T-helper 9 cell (primary cell): ENCODE results near the gene ARHGAP18.
"Not testable (repeated sequence)": the region's sequence is repeated elsewhere in the genome, so short reads cannot be mapped to it uniquely, and the experiment has no call there.

Experiments
- DNase-seq: peaks from one replicate; pipeline ENCODE4 v3.0.0-alpha.2; 2020

ARHGAP18 gene

DNA sequence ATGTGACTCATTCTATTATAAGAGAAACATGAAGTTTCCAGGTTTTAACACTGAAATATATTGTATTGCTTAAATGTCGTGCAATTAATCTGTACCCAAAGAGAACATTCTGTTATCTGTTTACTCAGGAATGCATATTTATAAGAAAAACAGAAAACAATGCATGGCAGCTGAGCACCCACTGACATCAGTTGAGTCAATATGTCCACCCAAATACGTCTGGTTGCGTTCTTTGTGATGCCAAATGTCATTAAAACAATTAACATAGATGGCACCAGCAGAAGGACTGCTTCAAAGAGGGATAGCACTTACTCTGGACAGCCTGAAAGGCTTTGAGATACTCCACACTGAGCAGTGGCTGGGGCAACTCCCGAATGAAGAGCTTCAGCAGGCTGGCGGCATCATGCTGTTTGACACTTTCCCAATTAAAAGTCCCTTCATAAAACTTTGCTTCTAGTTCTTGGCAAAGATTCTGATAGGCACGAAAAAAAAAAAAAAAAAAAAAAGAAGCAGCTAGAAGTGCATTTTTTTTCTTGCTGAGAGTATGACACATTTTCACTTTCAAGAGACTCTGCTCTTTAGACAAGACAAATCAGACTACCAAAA, 102.3 kb downstream of the ARHGAP18 start:
- no peak for DNase-seq

DNA sequence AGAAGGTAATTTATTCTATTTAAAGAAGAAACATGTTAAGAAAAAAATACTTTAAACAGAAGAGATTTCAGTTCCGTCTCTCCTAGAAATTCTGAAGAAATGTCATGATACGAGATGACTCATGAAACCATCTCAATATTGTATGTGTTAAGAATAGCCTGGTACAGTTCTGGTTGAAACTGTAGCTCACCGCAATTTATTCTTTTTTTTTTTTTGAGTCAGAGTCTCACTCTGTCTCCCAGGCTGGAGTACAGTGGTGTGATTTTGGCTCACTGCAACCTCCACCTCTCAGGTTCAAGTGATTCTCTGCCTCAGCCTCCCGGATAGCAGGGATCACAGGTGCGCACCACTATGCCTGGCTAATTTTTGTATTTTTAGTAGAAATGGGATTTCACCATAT, 103.3 kb downstream of the ARHGAP18 start:
- no peak for DNase-seq

DNA sequence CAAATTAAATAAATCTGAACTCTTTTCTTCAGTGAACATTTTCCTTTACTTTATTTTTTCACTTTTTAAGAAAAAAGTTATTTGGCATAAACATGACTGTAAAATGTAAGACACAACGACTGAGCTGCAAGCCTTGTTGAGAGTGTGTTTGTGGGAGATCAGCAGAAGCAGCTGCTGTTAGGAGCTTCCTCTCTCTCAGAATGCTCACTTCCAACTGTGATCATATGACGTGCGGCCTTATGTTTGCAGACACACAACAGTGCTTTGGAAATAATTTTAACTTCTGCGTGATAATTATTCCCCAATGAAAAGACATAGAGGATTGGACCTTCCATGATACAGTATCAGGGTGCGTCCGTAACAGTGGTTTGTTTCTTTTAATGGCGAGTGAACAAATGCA, 104.0 kb downstream of the ARHGAP18 start:
- no peak for DNase-seq

- DNase-seq, result no peak
Observed at GRCh38 chr6:129605095-129605494, 104.9 kb downstream of the ARHGAP18 start.

DNA sequence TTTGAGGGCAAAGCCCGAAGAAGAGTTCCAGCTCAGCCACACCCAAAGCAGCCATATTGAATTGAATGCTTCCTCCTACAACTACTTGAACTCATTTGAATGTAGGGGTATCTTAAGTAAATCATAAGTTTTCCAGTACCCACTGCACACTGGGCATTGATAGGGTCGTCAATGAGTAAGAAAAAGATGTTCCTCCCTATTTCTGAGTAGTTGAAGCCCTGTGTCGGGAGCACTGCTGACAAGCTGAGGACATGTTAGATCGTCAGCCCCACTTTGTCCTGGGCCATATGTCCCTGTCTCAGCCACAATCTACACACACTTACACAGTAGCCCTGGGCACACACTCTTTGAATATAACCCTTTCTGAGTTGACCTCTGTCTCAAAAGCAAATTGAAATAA, 105.7 kb downstream of the ARHGAP18 start:
- no peak for DNase-seq

DNA sequence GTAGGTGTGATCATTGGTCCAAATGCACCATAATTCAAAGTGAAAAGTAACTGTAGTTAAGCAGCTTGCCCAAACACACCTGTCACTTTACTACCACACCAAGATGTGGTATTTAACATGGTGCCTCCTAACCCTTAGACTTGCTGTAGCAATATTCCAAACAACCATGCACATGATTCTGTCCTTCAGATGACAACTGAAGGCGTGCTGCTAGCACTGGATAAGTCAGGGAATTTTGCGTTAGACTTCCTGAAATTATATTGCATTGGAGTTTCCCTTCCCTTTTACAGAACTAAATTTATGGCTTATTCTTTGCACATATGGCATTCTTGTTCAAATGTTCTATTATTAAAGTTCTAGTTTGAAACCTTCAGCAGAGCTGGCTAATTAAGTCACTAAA, 106.2 kb downstream of the ARHGAP18 start:
- DNase-seq, result no peak

- no peak for DNase-seq
Observed at GRCh38 chr6:129601323-129601722, 108.7 kb downstream of the ARHGAP18 start.

DNA sequence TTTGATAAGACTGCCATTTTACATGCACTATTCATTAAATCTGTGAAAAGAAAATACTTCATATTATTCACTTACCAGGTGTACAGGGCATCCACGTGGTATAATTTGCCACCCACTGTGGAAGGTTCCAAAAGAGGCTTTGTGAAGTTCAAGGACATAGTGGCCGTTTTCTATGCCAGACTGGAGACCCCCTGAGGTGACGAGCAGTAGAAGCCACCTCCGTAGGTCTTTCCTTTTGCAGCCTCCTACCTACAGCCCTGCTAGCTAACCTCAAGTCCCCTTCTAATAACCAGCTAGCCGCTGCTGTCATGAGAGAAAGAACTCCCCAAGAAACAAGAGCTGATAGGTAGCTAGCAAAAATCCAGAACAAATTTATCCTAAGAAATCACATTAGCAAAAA, 110.5 kb downstream of the ARHGAP18 start:
- DNase-seq, result no peak

DNA sequence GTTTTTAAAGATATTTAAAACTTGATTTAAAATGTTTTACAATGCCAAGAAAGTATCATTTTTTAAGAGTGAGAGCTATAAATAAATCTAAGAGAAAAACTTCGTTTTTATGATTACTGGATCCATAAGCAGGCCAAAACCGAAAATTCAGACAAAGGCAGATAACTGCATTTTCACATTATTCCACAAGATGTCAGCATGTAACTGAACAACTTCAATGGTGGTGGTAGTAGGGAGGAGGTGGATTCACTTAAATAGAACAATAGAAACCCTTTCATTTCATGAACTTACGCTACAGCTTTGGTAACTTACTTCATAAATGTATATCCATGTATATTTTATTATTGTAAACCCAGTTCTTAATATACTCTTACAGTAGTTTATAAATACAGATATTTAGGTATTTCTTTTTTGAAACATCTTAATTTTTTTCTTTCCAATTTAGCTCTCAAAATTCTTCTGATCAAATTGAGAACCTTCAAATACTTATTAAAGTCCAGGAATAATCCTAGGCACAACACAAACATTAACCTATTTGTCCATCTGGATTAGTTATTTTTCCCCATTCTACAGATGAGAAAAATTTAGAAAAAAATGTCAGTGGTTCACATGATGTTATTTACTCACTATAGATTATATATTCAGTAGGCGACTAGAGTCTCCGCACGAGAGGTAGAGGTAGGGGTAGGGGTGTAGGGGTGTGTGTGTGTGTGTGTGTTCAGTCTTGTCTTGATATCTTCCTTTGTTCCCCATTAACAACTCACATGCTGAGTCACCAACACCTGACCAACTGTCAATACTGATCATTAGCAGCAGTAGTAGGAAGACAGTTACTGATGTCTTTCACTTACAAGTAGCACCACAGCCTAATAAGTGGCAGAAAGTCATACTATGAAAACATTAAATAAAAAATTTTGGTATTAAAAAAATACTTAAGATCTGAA, 111.5 kb downstream of the ARHGAP18 start:
- DNase-seq, result no peak

DNA sequence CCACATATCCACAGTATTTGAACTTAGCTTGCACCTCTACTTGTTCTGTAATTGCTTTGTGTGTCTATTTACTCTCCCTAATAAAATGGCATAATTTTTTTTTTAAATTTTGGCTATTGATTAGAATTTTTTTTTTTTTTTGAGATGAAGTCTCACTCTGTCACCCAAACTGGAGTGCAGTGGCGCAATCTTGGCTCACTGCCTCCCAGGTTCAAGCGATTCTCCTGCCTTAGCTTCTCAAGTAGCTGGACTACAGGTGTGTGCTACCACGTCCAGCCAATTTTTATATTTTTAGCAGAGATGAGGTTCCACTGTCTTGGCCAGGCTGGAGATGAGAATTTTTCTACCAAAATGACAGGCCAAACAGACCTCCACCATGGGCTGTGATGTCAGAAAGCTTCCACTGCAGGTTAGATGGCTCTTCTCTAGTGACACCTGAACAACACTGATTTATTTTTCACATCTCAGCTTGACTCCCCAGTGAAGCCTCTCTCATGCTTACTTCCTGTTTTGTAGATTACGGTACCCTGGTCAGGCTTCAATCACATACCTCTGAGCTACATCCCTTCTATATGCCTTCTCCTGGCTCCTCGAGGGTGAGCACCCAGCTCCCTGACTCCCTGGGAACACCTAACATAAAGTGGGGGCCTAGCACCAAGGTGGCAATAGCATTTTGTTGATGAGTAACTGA, 112.8 kb downstream of the ARHGAP18 start:
- no peak for DNase-seq

DNA sequence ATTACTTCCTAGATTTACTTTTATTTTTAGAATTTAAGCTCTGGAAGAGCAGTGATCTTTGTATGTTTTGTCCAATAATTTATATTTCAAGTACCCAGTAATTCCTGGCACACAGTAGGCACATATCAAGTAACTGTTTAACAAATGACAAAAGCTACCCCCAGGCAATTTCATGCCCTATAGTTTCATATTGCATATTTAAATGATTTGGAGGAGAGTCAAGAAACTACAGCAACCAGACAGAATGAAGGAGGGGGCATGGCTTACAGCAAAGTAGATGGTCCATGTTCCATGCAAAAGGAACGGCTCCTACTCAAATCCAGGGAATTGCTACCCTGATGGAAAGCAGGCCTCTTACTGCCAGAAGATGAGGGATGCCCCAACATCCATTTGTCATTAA, 113.5 kb downstream of the ARHGAP18 start:
- DNase-seq, result no peak

DNA sequence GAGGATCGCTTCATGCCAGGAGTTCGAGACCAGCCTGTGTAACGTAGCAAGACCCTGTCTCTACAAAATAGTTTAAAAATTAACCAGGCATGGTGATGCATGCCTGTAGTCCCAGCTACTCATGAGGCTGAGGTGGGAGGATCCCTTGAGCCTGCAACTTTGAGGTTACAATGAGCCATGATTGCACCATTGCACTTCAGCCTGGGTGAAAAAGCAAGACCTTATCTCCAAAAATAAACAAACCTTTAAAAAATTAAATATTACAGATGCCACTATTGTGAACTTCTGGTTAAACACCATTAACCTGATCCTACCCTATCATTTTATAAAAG, 116.8 kb downstream of the ARHGAP18 start:
- no peak for DNase-seq

- no peak for DNase-seq
Observed at GRCh38 chr6:129592516-129593232, 117.3 kb downstream of the ARHGAP18 start.

GRCh38 chr6:129590408-129591022, 119.5 kb downstream of the ARHGAP18 start:
- no peak for DNase-seq

- DNase-seq, result no peak
Observed at GRCh38 chr6:129586815-129587214, 123.2 kb downstream of the ARHGAP18 start.

GRCh38 chr6:129583866-129584265, 126.1 kb downstream of the ARHGAP18 start:
- no peak for DNase-seq

DNA sequence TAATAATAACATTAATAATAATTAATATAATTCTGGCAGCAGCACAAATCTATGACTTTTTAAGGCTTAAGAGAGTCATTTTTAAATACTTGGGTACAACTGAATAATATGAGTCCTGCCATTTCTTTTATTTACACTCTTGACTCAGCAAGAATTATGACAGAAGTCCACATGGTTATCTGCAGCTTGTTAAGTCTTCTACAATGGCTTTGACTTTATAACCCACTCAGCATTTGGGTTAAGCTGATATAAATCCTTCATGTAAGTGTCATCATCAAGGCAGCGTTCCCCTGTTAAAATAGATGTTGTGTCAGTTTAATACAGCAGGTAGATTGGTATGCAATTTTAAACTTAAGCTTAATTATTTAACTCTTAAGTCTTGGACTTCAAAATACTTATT, 131.7 kb downstream of the ARHGAP18 start:
- DNase-seq, result no peak

DNA sequence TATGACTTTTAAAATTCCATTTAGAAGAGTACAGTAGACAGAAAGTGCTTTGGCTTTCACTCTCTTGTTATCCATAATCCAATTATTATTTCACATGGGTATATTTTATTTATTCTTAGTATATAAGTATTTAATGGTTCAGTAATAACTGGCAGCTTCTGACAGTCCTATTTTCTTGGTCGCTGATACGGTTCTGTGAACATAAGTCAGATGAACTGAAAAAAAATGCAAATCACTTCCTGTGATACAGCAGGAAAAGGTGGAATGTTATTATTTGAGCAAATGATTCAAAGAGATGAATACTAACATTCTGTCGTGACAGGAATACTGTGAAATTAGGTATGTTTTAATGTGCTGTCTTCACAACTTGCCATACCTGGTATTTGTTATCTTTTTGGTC, 132.3 kb downstream of the ARHGAP18 start:
- DNase-seq, result no peak

DNA sequence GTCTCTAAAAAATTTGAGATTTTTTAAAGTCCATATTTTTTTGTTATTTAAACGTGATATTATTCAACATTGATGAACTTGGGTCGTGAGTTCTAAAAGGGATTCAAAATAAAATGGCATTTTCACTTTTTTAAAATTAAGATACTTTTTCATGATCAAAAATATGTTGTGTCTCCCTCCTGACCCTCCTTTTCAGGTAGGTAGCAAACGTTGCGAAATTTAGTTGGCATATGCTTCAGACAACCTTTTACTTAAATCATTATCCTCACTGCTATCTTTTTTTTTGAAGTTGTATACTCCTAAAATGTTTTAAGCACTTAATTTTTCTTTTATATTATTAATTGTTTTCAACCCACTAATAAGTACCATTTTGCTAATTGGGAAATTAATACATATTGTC, 133.5 kb downstream of the ARHGAP18 start:
- no peak for DNase-seq

DNA sequence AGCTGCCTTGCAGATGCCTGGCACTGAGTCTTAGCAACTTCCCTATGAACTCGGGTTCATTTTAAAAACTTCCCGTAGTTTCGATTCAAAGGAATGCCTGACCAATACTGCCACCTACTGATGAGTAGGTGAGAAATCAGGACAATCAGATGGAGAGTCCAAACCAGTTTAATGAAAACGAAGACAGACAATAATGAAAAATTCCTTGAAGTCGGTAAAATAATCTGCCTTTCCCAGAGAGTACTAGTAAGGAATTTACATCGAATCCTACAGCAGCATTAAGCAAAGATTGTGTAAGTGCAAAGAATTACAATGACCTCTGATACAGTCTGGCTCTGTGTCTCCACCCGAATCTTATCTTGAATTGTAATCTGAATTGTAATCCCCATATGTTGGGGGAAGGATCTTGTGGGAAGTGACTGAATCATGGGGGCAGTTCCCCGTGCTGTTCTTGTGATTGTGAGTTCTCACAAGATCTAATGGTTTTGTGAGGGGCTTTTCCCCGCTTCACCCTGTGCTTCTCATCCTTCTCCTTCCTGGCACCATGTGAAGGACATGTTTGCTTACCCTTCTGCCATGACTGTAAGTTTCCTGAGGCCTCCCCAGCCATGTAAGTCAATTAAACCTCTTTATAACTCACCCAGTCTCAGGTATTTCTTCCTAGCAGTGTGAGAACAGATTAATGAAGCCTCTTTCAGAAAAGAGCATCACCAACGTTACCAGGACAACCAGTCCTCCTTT, 134.4 kb downstream of the ARHGAP18 start:
- no peak for DNase-seq

DNA sequence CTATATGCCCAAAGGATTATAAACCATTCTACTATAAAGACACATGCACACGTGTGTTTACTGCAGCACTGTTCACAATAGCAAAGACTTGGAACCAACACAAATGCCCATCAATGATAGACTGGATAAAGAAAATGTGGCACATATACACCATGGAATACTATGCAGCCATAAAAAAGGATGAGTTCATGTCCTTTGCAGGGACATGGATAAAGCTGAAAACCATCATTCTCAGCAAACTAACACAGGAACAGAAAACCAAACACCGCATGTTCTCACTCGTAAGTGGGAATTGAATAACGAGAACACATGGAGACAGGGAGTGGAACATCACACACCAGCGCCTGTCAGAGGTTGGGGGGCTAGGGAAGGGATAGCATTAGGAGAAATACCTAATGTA, 135.4 kb downstream of the ARHGAP18 start:
- DNase-seq, result not testable (repeated sequence)

DNA sequence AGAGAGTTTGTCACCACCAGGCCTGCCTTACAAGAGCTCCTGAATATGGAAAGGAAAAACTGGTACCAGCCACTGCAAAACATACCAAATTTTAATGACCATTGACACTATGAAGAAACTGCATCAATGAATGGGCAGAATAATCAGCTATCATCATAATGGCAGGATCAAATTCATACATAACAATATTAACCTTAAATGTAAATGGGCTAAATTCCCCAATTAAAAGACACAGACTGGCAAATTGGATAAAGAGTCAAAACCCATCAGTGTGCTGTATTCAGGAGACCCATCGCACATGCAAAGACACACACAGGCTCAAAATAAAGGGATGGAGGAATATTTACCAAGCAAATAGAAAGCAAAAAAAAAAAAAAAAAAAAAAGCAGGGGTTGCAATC, 139.0 kb downstream of the ARHGAP18 start:
- DNase-seq, result not testable (repeated sequence)
